ENCODE data around the gene RABAC1.
A peak's percentile ranks its signal among the peaks of the same experiment; 100 is the strongest.
"Not testable (repeated sequence)": the region's sequence is repeated elsewhere in the genome, so short reads cannot be mapped to it uniquely, and the experiment has no call there.

RABAC1 gene

DNA sequence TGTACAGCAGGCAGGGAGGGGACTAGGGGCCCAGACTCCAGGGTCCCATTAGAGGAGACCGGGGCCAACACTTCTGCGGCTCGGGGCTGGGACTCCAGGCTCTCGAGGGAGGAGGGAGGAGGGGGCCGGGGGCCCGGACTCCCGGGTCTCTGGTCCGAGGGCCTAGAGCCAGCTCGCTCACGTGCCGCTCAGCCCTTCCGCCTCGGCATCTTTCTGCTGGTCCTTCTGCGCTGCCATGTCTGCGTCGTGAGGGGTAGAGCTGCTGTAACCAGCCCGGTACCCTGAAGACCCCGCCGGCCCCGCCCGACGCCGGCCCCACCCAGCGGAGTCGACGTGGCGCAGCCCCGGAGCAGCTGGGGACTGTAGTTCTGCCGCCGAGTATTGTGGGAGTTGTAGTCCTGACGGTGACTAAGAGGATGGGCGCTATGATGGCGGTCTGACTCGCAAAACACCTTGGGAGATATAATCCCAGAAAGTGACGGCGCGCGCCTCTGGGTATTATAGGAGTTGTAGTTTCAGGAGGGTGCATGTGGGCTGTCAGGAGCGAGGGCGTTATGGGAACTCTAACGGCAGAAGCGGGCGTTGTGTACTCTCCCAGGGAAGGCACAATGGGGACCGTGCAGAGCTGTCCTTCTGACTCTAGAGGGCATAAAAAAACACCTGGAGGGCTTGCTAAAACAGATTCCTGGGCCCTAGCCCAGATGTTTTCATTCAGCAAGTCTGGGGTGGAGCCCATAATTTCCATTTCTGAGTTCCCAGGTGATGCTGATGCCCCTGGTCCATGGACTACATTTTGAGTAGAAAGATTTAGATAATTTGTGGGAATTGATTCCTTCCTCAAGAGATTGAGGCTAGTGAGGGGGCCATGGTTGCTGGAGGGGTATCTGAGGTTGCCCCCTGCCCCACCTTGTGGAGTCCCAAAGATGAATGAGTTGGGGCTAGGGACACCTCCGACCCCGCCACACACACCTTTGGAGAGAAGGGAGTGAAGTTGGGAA, at the start of gene RABAC1:
Gene RABAC1 (minus strand): TSS at position 266 of the 998 bp plus-strand sequence. CDS start 29 bp downstream, at position 237.
- peak; percentile 71 to 77 for DNase-seq (ENCODE audit: low read depth in 2 of 2, low spot score in 1 of 2)

GRCh38 chr19:42006569-42006968, 47.4 kb upstream of the RABAC1 start:
- DNase-seq (ENCODE audit: low read depth in 2 of 2, low spot score in 1 of 2), result no peak

- DNase-seq (ENCODE audit: low read depth in 2 of 2, low spot score in 1 of 2), result no peak
Measured at GRCh38 chr19:42005504-42005903, 46.4 kb upstream of the RABAC1 start.

GRCh38 chr19:42003506-42004294, 44.6 kb upstream of the RABAC1 start:
- DNase-seq (ENCODE audit: low read depth in 2 of 2, low spot score in 1 of 2), result no peak

DNA sequence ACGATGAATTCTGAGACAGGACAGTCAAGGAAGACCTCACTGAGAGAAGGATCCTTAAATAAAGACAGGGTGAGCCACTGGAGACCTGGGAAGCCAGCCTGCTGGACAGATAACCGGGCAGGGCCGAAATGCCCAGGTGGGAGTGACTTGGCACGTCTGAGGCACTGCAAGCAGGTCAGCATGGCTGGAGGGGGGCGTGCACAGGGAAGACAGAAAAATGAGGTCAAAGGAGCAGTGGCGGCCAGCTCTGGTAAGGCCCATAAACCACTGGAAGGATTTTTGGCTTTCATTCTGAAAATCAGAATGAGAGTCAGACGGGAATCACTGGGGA, 40.7 kb upstream of the RABAC1 start:
- no peak for DNase-seq (ENCODE audit: low read depth in 2 of 2, low spot score in 1 of 2)

GRCh38 chr19:41999071-41999877, 40.2 kb upstream of the RABAC1 start:
- no peak for DNase-seq (ENCODE audit: low read depth in 2 of 2, low spot score in 1 of 2)

DNA sequence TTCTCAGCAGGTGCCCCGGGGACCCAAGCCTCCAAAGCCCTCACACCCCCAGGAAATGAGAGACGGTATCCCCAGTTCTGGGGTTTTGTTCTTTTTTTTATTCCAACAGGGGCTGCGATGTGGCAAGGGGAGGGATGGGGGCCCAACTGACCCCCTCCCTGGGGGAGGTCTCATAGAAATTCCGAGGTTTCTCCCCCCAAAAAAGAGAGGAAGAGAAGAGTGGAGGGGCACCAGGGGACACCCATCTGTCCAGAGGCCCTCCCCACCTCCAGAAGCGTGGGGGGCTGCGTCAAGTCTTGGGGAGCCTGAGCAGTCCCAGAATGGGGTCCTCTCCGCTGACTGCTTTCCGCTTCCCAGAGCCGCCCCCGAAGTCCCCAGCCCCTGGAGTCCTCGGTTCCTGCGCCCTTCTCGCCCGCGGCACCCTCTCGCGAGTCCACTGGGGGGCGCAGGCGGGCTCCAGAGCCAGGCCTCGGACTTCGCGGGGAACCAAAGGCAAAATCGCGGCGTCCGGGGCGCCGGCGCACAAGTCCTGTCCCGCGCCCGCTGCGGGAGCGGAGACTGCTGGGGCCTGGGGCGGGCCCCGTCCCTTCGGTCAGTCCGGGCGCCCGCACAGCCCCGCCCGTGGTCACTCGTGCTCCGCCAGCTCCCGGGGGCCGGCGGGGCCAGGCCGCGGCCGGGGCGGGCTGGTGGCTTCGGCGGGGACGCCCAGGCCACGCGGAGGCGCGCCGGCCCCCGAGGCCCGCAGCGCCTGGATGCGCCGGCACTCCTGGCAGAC, 39.3 kb upstream of the RABAC1 start:
- no peak for DNase-seq (ENCODE audit: low read depth in 2 of 2, low spot score in 1 of 2)

- DNase-seq (ENCODE audit: low read depth in 2 of 2, low spot score in 1 of 2), result no peak
Measured at GRCh38 chr19:41997851-41998229, 38.7 kb upstream of the RABAC1 start.

GRCh38 chr19:41997121-41997850, 38.2 kb upstream of the RABAC1 start:
- no peak for DNase-seq (ENCODE audit: low read depth in 2 of 2, low spot score in 1 of 2)

DNA sequence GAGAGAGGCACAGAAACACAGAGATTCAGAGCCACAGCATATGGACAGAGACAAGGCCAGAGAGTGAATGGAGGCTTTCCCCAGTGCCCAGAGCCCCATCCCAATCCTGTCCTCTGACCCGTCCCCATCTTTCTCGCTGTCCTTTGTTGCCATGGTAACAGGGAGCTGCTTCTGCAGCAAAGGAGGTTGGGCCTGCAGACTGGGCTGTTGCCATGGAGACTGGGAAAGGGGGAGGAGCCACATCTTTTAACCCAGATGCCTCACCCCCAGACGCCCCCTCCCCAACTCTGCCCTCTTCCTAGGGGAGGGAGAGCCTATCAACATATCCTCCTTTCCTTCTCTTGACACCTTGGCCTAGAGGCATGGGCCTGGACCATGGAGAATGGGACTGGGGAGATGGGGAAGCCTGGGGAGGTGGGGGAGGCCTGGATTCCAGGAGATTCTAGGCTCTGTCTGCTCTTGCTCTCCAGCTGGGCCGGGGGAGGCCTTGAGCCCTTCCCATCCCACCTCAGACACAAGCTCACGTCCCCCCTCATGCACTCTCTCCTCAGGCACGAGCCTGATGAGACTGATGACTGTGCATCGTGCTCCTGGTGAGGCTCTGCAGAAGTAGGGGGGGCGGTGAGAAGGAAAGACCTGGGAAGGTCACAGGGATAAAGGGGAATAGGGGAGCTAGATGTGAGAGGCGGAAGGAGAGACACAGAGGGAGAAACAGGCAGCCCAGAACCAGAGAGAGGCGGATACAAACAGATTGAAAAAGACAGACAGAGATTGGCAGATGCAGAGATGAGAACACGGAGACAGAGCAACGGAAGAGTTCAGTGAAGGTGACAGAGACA, 37.1 kb upstream of the RABAC1 start:
- no peak for DNase-seq (ENCODE audit: low read depth in 2 of 2, low spot score in 1 of 2)

DNA sequence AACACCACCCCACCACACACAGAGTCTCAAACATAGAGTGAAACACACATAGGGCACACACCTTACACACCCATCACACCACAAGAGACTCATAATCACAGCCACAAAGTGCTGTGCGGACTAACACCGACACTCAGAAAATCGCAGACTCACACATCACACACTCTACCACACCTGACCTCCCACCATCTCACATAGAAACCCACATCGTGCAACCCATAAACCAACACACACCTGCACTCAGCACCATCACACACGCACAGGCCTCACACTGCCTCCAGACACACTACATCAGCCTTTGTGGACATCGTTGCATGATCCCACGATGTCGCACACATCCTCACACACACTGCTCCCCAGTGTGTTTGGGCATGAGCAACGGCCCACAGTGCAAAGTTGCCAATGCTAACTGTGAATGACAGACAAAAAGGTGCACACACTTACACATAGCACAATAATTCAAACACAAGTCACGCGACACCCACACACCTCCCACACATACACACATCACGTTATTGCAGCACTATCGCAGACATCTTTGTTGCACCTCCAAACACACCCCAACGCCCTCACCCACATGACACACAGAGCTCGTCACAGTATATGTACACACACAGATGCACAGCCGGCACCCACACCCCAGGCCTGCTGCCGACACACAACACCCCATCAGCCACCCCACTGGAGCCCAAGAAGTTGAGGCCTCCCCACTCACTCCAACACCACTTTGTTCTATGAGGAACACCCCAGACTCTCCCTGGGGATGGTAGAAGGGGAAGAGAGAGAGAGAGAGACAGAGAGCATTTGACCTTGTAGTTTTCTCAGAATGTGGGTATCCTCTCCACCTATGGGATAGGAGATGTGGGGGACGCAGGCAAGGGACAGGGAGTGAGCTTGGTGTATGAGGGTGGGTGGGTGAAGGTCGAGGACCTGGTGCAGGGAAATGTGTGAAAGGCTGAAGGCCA, 36.2 kb upstream of the RABAC1 start:
- DNase-seq (ENCODE audit: low read depth in 2 of 2, low spot score in 1 of 2), result no peak

GRCh38 chr19:41994521-41994971, 35.4 kb upstream of the RABAC1 start:
- no peak for DNase-seq (ENCODE audit: low read depth in 2 of 2, low spot score in 1 of 2)

DNA sequence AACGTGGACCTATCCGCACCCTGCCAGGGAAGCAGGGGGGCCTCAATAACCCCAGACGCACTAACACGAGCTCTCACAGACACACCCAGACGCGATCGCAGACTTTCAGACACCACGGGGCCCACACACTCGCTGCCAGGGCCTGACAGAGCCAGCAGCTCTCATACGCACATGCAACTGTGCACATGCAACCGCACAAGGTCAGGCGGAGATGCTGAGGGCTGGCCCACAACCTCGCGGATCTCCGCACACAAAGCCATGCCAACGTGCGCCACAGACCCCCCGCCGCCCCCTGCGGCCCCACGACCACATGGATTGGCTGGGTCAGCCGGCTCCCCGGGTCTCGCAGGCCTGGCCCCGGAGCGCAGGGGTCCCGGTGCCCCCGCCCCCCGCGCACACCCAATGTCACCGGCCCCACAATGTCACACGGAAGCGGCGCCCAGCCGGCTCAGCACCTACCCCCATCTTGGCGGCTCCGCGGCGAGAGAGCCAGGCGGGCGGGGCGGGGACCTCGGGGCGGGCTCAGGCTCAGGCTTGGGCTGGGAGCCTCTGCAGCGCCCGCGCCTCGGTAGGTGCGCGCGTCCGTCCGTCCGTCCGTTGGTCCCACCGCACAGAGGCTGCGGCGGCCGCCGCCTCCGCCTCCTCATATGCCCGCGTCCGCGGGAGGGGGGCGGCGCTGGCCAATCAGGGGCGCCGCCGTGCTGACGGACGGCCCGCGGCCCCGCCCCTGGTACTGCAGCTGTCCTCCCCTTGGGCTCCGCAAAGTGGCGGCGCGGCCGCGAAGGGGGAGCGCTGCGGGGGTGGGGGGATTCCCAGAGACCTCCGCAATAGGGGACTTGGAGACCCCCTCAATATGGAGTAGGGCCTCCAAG, 34.7 kb upstream of the RABAC1 start, which contains the start of gene ATP1A3:
Gene ATP1A3 (minus strand): TSS at position 619 of the 872 bp plus-strand sequence. CDS start 154 bp downstream, at position 465.
- peak; percentile 21 to 49 for DNase-seq (ENCODE audit: low read depth in 2 of 2, low spot score in 1 of 2)

DNA sequence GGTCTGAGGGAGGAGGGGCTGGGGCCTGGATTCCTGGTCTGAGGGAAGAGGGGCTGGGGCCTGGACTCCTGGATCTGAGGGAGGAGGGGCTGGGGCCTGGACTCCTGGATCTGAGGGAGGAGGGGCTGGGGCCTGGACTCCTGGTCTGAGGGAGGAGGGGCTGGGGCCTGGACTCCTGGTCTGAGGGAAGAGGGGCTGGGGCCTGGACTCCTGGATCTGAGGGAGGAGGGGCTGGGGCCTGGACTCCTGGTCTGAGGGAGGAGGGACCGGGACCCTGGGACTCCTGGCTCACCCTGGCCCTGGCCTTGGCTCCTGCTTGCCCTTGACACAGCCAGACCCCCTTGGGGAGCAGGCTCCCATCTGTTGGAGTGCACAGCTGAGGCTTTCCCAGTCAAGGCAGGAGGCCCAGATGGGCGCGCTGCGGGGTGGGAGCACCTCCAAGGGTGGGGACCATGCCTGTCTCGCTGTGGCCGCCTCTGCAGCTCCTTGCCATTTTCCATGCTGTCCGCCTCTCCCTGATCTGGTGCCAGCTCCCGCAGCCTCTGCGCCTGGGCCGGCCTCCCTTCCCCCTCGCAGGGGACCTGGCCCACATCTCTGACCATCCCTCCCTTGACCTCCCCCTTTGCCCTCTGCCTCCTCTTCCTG, 32.9 kb upstream of the RABAC1 start:
- DNase-seq (ENCODE audit: low read depth in 2 of 2, low spot score in 1 of 2), result not testable (repeated sequence)

DNA sequence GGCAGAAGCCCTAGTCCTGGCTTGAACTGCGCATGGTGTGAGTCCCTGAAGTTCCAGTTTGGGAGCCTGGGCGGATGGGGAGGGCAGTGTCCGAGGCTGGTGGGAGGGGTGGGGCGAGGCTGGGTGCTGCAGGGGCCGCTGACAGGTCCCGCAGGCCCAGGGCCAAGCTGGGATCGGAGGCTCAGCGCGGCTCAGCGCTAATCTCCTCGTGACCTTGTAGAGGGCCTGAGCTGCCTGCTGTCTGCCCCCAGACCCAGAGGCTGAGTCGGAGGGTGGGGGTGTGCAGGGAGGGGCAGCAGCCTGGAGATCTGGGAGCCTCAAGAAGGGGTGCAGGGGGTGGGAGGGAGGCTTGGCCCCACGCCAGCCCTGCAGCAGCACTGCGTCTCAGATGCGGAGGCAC, 31.9 kb upstream of the RABAC1 start:
- DNase-seq (ENCODE audit: low read depth in 2 of 2, low spot score in 1 of 2), result no peak

DNA sequence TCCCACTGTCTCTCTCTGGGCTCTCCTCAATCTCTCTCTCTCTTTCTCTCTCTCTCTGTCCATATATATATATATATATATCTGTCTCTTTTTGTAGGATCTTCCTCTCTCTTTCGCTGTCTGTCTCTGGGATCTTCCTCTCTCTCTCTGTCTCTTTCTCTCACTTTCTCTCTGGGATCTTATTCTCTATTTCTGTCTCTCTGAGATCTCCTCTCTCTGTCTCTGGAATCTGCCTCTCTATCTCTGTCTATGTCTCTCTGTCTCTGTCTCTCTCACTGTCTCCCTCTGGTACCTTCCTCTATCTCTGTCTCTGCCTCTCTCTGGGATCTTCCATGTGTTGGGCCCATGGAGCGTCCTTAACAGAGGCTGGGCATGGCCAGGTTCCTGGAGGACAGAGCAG, 31.5 kb upstream of the RABAC1 start:
- no peak for DNase-seq (ENCODE audit: low read depth in 2 of 2, low spot score in 1 of 2)
